ENCODE measurements around the gene MRPL53. TPM values are rescaled to one million over a fixed set of nuclear protein-coding genes. Genes with fewer than 3 reads are reported as not detected.

Gene MRPL53
- total and polyA plus RNA-seq, 2 of the 13 experiments (the other 11 are each of a cell fraction or from before 2014, with no cell fraction given), result 34.3 to 51.9 TPM

DNA sequence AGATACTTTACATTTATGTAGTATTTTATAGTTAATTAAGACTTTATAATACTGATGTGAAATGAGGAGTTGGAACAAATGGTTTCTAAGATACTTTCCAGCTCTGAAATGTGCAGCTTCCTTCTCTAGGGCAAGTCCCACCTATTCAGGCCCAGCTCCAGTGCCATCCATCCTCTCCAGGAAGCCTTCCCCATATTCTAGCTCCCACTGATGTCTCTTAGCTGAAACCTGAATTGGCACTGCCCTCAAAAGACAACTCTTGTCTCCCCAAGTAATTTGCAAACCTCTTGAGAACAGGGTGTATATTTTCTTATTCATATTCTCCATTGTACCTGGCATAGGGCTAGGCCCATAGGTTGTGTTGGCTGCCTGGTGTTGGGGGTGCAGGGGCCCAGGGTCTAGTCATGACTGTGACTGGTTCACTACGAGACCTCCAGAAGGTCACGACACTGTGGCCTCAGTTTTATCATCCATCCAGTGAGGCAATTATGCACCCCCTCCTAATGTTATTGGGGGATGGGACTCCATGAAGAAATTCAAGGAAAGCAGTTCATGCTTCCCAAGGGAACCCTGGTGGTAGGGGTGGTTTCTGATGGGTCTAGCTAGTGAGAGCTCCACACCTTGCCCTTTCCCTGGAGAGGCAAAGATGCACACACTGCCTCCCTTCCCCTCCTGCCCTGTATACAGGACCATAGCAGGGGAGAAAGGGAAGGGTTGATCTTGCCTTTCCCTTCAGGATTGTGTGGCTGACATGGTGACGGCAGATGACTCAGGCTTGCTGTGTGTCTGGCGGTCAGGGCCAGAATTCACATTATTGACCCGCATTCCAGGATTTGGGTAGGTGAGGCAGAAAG is 48.1 kb downstream of the MRPL53 start (continued):
- TF ChIP-seq BORCS8-MEF2B (CRISPR knock-in tag; IDR thresholded peaks at IDR 0.05) (peak; percentile 18; the same call in 1 of the 2 replicates), POLR2AphosphoS2 (IDR thresholded peaks at IDR 0.05; ENCODE audit: low read depth, low read length) (no peak; the same call in 1 of the 2 replicates), STAG1 (CRISPR knock-in tag; IDR thresholded peaks at IDR 0.05) (no peak), GTF2F1 (IDR thresholded peaks at IDR 0.05; ENCODE audit: low read length) (no peak), MED13 (CRISPR knock-in tag; IDR thresholded peaks at IDR 0.05) (no peak), NAIF1 (CRISPR knock-in tag; IDR thresholded peaks at IDR 0.05; ENCODE audit: borderline replicate concordance) (no peak), ZBTB42 (CRISPR knock-in tag; IDR thresholded peaks at IDR 0.05) (0 out of 2 replicates have a peak, but pooled peaks have one; percentile 44), ZNF615 (CRISPR knock-in tag; IDR thresholded peaks at IDR 0.05; ENCODE audit: borderline replicate concordance) (no peak), NCOR1 (IDR thresholded peaks at IDR 0.05; ENCODE audit: borderline replicate concordance, low read length) (no peak), ZSCAN12 (CRISPR knock-in tag; IDR thresholded peaks at IDR 0.05) (no peak)
- TF ChIP-seq, protein P1, sequence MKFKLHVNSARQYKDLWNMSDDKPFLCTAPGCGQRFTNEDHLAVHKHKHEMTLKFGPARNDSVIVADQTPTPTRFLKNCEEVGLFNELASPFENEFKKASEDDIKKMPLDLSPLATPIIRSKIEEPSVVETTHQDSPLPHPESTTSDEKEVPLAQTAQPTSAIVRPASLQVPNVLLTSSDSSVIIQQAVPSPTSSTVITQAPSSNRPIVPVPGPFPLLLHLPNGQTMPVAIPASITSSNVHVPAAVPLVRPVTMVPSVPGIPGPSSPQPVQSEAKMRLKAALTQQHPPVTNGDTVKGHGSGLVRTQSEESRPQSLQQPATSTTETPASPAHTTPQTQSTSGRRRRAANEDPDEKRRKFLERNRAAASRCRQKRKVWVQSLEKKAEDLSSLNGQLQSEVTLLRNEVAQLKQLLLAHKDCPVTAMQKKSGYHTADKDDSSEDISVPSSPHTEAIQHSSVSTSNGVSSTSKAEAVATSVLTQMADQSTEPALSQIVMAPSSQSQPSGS (CRISPR knock-in tag; IDR thresholded peaks at IDR 0.05), result peak; percentile 32; the same call in 1 of the 2 replicates
- TF ChIP-seq, protein P2, sequence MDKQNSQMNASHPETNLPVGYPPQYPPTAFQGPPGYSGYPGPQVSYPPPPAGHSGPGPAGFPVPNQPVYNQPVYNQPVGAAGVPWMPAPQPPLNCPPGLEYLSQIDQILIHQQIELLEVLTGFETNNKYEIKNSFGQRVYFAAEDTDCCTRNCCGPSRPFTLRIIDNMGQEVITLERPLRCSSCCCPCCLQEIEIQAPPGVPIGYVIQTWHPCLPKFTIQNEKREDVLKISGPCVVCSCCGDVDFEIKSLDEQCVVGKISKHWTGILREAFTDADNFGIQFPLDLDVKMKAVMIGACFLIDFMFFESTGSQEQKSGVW (CRISPR knock-in tag; IDR thresholded peaks at IDR 0.05; ENCODE audit: borderline replicate concordance), result no peak
- TF ChIP-seq, protein P3, sequence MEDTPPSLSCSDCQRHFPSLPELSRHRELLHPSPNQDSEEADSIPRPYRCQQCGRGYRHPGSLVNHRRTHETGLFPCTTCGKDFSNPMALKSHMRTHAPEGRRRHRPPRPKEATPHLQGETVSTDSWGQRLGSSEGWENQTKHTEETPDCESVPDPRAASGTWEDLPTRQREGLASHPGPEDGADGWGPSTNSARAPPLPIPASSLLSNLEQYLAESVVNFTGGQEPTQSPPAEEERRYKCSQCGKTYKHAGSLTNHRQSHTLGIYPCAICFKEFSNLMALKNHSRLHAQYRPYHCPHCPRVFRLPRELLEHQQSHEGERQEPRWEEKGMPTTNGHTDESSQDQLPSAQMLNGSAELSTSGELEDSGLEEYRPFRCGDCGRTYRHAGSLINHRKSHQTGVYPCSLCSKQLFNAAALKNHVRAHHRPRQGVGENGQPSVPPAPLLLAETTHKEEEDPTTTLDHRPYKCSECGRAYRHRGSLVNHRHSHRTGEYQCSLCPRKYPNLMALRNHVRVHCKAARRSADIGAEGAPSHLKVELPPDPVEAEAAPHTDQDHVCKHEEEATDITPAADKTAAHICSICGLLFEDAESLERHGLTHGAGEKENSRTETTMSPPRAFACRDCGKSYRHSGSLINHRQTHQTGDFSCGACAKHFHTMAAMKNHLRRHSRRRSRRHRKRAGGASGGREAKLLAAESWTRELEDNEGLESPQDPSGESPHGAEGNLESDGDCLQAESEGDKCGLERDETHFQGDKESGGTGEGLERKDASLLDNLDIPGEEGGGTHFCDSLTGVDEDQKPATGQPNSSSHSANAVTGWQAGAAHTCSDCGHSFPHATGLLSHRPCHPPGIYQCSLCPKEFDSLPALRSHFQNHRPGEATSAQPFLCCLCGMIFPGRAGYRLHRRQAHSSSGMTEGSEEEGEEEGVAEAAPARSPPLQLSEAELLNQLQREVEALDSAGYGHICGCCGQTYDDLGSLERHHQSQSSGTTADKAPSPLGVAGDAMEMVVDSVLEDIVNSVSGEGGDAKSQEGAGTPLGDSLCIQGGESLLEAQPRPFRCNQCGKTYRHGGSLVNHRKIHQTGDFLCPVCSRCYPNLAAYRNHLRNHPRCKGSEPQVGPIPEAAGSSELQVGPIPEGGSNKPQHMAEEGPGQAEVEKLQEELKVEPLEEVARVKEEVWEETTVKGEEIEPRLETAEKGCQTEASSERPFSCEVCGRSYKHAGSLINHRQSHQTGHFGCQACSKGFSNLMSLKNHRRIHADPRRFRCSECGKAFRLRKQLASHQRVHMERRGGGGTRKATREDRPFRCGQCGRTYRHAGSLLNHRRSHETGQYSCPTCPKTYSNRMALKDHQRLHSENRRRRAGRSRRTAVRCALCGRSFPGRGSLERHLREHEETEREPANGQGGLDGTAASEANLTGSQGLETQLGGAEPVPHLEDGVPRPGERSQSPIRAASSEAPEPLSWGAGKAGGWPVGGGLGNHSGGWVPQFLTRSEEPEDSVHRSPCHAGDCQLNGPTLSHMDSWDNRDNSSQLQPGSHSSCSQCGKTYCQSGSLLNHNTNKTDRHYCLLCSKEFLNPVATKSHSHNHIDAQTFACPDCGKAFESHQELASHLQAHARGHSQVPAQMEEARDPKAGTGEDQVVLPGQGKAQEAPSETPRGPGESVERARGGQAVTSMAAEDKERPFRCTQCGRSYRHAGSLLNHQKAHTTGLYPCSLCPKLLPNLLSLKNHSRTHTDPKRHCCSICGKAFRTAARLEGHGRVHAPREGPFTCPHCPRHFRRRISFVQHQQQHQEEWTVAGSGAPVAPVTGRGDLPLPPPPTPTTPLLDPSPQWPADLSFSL (CRISPR knock-in tag; IDR thresholded peaks at IDR 0.05), result peak; percentile 46; the same call in 1 of the 2 replicates
- TF ChIP-seq, protein P4, sequence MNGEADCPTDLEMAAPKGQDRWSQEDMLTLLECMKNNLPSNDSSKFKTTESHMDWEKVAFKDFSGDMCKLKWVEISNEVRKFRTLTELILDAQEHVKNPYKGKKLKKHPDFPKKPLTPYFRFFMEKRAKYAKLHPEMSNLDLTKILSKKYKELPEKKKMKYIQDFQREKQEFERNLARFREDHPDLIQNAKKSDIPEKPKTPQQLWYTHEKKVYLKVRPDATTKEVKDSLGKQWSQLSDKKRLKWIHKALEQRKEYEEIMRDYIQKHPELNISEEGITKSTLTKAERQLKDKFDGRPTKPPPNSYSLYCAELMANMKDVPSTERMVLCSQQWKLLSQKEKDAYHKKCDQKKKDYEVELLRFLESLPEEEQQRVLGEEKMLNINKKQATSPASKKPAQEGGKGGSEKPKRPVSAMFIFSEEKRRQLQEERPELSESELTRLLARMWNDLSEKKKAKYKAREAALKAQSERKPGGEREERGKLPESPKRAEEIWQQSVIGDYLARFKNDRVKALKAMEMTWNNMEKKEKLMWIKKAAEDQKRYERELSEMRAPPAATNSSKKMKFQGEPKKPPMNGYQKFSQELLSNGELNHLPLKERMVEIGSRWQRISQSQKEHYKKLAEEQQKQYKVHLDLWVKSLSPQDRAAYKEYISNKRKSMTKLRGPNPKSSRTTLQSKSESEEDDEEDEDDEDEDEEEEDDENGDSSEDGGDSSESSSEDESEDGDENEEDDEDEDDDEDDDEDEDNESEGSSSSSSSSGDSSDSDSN (CRISPR knock-in tag; IDR thresholded peaks at IDR 0.05), result 0 out of 2 replicates have a peak, but pooled peaks have one; percentile 30
- TF ChIP-seq, protein P5, sequence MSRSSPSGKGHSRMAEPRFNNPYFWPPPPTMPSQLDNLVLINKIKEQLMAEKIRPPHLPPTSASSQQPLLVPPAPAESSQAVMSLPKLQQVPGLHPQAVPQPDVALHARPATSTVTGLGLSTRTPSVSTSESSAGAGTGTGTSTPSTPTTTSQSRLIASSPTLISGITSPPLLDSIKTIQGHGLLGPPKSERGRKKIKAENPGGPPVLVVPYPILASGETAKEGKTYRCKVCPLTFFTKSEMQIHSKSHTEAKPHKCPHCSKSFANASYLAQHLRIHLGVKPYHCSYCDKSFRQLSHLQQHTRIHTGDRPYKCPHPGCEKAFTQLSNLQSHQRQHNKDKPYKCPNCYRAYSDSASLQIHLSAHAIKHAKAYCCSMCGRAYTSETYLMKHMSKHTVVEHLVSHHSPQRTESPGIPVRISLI (CRISPR knock-in tag; IDR thresholded peaks at IDR 0.05; ENCODE audit: borderline replicate concordance), result no peak

All from HepG2 (cell line).